EL (cell line): ENCODE data around the gene EYS.
"Not testable (repeated sequence)": the region's sequence is repeated elsewhere in the genome, so short reads cannot be mapped to it uniquely, and the experiment has no call there.

Source experiments
- DNase-seq: peaks from one replicate; pipeline ENCODE4 v3.0.0-alpha.2; 2016

EYS gene

DNA sequence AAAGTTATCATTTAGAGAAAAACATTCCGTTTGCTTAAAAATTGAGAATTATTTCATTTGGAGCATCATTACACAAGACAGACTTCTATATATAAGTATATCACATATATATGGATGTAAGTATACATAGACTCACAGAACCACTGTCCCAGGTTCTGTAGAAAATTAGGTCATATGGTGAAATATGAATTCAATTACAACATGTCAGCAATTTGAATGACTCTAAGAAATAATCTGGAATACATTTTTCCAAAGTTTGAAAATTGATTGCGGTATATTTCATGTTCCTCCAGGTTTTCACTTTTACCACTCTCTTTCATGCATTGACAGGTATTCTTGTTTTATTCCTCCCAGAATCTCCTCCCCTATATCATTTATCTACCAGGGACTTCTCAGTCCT is 1179.1 kb downstream of the EYS start:
- no peak for DNase-seq

DNA sequence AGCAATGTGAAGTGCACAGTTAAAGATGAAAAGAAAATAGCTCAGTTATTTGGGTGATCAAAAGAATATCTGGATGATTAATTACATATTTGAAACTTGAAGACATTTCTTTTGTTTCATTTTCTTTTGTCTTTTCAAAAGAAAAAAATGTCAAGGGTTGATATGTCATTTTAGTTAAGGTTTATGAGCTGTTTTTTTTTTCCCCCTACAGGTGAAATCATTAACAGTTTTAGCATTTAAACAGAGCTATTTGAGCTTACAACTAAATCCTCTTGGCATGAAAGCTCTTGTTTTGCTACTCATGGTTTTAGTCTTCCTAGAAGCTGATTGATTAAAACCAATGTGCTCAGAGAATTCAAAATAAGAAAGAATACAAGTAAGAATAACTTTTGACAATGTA is 1184.2 kb downstream of the EYS start:
- DNase-seq, result no peak

DNA sequence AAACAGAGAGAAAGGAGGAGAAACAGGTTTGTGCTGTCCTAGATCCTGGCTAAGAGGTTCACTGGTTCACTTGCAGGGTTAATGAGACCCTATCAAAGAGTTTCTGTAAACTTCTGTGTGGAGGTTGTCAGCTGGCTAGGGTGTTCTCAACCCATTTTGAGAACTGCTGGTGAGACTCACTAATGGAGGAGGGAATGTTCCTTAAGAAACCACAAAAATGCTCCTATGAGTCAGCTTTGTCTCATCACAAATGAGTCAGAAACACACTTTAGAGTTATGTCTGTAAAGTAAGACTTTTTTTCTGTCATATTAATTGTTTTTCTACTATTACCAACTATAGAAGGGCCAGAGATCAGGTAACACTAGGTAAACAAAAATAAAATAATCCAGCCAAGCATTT is 1187.0 kb downstream of the EYS start:
- peak; percentile 7 for DNase-seq

DNA sequence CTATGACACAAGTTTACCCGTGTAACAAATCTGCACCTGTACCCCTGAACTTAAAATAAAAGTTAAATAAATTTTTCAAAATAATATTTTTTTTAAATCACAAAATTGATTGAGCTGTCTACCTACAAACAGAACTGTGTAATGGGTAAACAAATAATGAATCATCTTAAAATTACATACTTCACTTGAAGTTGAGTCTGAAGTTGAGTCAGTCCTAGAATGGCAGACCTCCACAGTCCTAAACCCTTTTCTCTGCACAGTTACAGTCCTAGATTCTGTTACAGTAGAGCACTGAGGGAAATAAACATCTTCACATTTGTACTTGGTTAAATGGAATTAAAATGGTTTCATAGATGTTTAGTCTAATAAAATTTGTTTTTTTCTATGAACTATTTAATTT is 1190.6 kb downstream of the EYS start:
- no peak for DNase-seq

DNA sequence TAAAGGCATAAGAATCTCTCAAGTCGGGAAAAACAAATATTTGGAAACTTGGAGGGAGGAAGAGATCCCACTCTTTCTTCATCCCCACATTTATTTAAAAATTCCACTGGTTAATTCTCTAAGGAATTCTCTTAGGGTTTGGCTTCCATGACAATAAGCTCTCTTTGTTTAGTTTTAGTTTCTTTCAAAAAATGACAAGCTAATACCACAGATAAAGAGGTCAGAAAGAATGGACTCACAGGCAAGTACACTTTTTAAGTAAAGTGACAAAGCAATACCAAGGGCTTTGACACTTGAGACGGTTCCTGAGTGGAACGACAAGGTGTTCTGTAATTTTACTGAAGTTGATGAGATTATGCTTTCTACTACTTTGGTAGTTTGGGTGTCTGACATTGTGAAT is 1199.4 kb downstream of the EYS start:
- no peak for DNase-seq

DNA sequence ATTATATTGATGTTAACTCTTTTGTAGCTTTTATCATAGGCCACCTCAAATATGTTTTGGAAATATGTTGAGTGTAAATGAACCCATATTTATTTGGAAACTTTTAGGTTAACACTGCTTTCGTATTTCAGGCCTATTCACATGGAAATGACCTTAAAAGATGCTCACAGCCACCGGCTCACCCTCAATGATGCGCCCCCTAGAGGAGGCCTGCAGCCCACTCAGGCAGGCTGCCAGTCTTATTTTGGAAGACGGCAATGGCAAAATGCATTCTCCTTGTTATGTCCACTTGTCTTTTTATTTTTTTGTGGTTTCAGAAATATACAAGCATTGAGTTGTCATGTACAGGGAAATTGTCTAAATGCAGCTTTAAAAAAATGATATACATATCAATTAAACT is 1201.7 kb downstream of the EYS start:
- DNase-seq, result no peak

DNA sequence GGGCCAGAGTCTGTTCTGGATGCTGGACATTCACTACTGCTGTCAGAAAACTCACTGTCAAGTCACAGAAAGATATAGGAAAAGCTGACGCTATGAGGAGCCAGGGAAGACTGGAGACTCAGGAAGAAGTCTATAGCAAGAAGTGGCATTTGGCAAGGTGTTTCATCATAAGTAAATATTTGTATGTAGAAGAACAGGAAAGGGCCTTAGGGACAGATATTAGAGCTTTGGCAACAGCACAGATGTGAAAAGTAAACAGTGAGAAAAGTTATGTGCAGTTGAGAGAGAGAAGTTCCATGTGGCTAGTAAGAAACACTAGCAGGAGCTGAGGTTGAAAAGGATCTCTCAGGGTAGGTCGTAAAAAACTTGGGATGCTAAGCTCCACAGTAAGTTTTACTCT is 1202.5 kb downstream of the EYS start:
- no peak for DNase-seq

DNA sequence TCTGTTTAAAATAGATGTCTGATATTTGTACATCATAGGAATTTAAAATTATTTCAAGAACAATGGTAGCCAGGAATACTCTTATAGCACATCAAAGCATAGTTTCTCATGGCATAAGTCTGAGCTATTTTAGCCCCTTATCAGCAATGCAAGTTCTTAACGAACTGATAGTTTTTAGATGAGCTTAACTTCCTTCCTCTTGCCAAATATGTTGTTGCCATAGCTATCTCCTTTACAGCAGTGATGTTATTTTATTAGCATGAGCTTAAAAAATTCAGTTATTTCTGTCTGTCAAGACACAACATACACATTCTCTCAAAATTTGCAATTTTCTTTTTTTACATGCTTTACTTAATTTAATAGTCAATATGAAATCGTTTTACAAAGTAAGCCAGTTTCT is 1204.2 kb downstream of the EYS start:
- no peak for DNase-seq

DNA sequence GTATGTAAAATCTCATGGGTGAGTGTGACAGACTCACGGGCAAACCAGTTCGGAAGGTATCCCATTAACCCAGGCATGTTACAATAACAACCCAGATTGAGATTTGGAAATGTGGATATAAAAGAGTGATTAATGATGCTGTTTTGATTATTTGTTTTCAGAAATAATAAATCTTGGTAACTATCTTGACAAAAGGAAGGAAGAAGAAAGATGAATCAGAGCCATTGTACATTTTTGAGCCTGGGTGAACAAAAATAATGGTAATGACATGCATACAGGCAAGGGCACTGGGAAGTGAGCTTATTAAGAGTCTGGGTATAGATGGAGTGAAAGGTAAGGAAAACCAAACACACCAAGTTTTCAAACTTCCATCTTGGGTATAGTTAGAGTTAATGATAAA is 1209.4 kb downstream of the EYS start:
- no peak for DNase-seq

DNA sequence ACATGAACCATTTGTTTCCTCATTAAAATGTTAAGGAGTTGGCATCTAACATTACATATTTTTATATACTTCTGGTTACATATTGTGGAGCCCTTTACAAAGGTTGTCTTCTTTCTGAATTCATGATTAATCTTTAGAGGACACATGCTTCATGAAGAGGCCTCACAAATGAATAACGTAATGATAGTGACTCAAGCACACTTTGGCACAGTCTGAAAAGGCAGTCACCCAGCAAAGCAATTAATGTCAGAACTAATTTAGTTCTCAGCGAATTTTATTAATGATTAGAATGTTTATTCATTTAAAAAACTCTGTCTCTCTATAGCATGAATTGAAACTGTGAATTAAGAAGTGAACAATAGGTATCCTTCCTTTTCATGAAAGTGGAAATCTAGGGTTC is 1217.3 kb downstream of the EYS start:
- no peak for DNase-seq

DNA sequence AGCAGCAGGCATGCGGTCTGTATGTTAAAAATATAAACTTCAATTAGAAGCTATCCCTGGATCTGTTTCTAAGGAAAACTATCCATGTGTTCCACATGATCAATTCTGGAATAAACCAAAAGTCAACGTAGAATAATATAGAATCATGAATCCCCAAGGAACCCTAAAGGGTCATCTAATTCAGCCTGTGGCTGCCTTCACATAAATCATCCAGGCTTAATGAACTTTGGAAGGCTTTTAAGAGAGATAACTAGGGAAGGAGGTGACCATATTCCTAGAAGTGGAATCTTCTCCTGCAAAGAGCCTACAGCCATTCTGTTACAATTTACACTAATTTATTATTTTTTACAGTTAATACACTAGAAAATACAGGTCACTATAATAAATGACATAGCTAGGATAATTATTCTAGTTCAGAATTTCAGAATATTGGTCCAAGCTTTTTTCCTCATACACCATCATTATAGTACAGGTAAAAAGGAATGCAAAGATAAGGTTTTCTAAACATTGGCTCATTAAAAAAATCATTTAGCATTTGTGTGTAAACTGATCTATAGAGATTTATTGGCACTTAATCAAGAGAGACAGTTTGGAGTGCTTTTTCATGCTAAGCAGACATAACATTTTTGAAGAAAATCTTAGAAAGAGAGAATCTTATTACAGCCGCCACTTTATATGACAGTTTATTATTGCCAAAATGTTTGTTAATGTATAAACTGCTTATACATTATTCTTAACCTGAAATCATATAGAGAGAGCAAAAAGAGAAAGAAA is 1220.3 kb downstream of the EYS start:
- DNase-seq, result no peak

DNA sequence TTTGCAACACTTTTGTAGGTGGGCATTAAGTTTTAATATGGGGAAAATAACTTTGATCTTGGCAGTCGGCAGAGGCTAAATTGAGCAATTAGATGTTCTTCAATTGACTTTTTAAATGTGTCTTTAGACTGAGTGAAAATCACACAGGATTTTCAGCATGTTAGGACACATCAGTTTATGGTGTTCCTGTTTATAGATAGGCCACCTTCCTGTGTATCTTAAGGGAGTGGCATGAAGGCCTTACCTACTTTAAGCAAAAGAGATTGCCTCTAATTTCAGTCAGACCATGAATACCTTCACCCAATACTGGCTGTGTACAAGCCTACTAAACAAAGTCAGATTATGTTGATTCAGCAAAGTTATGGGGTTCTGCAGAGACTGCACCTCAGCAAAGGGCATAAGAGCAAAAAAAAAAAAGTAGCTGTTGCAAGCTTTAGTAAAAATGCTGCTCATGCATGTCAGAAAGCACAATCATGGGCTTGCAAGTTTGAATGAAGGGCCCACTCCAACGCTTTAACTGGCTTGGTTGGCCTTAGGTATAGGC is 1223.0 kb downstream of the EYS start:
- DNase-seq, result no peak

DNA sequence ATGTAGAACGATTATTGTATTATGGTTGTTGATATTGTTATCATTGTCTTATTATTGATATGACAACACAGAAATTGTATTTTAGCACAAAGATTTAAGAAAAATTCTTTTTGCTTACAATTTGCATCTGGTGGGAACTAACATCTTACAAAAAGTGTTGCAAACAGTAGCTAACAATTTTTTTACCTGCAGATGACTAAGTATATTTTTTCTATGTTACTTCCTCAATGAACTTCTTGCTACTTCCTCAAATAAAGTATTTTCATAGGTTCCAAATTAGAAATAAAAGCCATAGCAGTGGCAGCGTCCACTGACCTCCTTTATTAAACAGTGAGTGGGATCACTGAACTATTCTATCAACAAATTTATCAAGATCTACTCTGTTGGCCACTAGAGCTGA is 1224.4 kb downstream of the EYS start:
- DNase-seq, result no peak

DNA sequence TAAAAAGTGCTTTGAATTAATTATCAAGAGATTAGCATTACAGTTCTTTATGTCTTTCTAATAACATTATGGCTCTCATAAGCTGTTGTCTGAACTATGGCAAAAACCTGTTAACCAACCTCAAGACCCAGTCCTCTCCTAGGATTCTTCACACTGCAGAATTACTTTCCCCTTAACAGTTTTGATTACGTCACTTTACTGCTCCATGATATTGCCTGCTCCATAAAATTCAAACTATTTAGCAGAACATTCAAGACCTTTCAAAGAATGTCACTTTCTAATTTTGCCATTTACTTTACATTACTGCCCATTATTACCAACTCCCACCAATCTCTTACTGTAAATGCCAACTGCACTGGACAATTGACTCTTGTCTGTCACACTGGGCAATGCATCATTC is 1227.9 kb downstream of the EYS start:
- no peak for DNase-seq

DNA sequence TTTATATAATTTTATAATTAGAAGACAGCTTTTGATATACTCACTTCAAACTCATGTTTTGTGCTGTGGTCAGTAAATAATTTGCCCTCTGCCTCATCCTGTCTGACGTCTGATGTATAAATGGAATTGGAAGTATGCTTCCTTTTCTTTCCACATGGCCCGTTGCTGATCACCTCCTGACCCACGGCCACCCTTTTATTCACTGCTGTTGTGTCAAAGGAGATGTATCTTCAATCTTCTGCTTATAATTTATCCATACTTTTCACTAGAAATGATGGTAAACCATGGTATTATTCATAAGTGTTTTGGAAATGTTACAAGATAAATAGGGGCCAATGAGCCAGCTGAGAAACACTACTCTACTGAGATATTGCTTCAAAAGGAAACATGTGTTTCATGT is 1229.6 kb downstream of the EYS start:
- DNase-seq, result no peak

DNA sequence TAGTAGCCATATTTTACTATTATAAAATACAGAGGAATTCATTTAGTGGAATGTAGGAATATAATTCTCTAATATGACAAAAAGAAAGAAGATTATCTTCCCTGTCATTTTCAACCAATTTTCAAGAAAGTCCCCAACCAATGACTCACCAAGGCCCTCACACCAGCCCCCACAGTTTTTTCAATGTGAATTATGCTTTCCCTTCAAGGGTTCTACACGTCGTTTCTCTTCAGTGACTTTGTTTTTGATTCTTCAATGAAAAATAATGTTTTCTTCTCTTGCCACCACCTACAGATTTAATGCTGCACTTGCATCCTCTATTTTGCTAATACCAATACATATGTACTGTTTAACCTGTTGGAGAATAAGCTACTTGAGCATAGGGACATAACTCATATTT is 1230.1 kb downstream of the EYS start:
- no peak for DNase-seq

DNA sequence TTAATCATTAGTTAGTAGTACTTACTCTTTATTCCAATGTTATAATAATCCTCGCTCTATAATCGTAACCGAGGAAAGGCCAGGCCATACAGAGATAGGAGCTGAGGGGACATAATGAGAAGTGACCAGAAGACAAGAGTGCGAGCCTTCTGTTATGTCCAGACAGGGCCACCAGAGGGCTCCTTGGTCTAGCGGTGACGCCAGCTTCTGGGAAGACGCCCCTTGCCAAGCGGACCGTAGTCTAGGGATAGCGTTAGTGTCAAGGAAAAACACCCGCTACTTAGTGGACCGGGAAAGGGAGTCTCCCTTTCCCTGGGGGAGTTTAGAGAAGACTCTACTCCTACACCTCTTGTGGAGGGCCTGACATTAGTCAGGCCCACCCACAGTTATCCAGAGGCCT is 1237.6 kb downstream of the EYS start:
- DNase-seq, result not testable (repeated sequence)

DNA sequence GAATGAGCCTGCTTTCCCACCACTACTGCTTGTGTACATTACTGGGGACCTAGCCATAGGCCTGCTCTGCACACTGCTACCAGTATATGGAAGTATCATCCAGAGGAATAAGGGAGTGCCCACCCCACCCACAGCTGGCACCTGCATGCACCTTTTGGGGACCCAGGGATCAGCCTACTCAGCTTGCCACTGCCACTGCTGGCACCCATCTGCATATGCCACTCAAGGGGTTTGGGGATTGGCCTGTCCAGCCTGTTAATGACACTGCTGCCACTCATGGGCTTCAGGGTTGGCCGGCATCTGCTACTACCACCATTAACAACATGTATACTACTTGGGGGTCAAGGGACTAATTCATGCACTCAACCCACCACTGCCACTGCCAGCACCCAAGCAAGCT is 1239.4 kb downstream of the EYS start:
- DNase-seq, result no peak

DNA sequence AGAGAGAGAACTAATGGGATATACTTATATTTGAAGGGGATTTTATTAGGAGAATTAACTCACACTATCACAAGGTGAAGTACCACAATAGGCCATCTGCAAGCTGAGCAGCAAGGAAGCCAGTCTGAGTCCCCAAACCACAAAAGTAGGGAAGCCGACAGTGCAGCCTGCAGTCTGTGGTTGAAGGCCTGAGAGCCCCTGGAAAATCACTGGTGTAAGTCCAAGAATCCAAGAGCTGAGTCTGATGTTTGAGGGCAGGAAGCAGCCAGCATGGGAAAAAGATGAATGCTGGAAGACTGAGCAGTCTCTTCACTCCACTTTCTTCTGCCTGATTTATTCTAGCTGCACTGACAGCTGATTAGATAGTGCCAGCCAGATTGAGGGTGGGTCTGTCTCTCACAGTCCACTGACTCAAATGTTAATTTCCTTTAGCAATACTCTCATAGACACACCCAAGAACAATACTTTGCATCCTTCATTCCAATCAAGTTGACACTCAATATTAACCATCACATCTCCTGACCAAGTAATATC is 1247.5 kb downstream of the EYS start:
- no peak for DNase-seq

DNA sequence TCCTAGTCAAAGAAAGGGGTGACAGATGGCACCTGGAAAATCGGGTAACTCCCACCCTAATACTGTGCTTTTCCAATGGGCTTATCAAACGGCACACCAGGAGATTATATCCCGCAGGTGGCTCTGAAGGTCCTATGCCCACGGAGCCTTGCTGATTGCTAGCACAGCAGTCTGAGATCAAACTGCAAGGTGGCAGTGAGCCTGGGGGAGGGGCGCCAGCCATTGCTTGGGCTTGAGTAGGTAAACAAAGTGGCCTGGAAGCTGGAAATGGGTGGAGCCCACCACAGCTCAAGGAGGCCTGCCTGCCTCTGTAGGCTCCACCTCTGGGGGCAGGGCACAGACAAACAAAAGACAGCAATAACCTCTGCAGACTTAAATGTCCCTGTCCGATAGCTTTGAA is 1258.9 kb downstream of the EYS start:
- not testable (repeated sequence) for DNase-seq

DNA sequence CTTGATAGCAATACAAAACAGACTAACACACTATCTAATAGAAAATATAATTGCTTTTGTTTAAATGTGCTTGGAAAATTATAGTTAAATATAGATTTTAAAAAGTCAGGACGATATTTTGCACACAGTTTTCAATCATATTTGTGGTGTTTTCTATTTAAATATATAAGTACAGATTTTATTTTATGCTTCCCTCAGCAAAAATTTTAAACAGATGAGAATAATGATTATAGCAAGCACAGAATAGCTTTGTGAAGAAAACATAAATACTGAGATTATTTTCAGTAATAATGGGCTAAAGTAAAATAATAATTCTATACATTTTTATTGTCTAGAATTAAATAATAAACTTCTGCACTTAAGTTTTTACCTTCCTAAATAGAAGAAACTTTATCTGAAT is 1262.0 kb downstream of the EYS start:
- DNase-seq, result no peak

DNA sequence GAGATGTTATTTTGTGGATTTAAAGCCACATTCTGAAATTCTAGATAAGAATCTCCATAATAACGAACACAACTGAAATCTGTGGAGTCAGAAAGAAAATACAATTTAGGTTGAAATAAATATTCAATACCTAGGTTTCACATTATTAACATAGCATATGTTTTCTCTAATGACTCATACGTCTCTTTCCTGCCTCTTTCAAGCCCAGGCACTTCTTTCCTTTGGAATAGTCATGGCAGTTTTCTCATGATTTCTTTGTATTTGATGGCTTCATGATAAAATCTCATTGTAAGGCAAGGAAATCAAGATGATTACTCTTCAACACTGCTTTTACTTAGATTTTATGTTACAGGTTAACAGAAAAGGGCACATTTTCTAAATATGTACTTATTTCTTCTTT is 1267.8 kb downstream of the EYS start:
- DNase-seq, result no peak

DNA sequence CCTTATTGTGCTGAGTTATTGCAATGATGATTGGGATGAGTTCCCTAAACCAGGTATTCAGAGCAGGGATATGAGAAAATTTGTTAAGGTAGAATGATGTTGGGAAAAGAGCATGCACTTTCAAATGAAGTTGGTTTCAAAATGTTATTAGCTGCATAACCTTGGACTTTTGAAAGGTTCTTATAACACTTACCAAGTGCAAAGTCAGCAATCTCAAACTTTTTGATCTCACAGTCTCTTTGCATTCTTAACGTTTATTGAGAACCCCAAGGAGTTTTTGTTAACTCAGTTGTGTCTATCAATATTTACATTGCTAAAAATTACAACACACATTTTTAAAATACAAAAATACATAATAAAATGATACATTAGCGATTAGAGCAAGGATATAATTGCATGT is 1269.0 kb downstream of the EYS start:
- DNase-seq, result no peak

DNA sequence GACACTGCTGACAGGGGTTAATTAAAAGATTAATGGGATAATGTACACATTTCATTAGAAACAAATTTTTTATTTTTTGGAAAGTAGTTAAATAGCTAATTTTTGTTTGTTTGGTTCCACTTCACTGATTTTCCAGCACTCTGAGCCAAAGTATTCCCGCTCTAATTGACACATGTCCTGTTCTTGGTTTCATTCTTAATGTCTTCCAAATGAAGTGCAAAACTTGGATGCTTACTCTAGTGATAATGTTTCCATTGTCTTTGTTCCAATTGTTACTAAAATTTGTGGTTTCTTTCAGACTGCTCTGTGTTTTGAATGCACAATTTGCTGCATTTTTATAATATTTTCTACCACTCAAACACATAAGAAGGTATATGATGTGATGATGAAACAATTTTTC is 1277.1 kb downstream of the EYS start:
- DNase-seq, result no peak

DNA sequence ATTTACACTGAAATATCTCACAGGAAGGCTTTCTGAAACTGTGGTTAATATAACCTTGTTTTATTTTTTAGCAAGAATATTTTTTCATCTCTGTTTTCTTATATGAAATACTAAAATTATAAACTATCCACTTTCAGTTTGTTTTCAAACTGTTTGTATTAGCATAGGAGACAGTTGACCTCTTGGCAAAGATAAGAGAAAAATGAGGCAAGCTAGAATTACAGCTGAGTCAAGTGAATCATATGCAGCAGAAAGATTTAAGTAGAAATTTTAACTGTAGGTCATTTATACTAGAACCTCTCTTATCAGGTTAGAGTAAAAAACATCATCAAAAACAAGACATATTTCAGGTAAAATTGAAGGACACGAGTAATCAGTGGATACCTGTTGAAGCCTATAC is 1278.8 kb downstream of the EYS start:
- DNase-seq, result no peak
